Activated T-helper 2 cell treated with anti-CD3 and anti-CD28 coated beads, Interferon-gamma antibody, Interleukin-2, Interleukin-4, amounts not matched to agents 10 μg/mL and 5 μg/mL and 100 μg/mL, durations not matched to agents 14 hours and 24 hours and 36 hours (primary cell): ENCODE measurements around the gene ATP5PF. TPM values are rescaled to one million over a fixed set of nuclear protein-coding genes. Genes with fewer than 3 reads are reported as not detected.
"Not testable (repeated sequence)": the region's sequence is repeated elsewhere in the genome, so short reads cannot be mapped to it uniquely, and the experiment has no call there.

ENCODE experiments used
- DNase-seq: peaks from one replicate; pipeline ENCODE4 v3.0.0; 2021; ENCODE audit warnings: low spot score
- H3K27ac Mint-ChIP-seq: one replicate; pipeline ENCODE4 v1.8.0; 2021; ENCODE audit warnings: mixed read lengths
- H3K27me3 Mint-ChIP-seq: one replicate; pipeline ENCODE4 v1.8.0; 2021; ENCODE audit warnings: low read depth, mixed read lengths
- H3K36me3 Mint-ChIP-seq: one replicate; pipeline ENCODE4 v1.8.0; 2021; ENCODE audit warnings: low read depth, mixed read lengths
- H3K4me1 Mint-ChIP-seq: one replicate; pipeline ENCODE4 v1.8.0; 2021; ENCODE audit warnings: low read depth, mixed read lengths
- H3K4me3 Mint-ChIP-seq: one replicate; pipeline ENCODE4 v1.8.0; 2021; ENCODE audit warnings: low read depth, mild to moderate bottlenecking, moderate library complexity, mixed read lengths
- H3K9me3 Mint-ChIP-seq: one replicate; pipeline ENCODE4 v1.8.0; 2021; ENCODE audit warnings: mixed read lengths
- intact Hi-C: fragments of 100-400 bp; cut with micrococcal nuclease; formaldehyde crosslinking; loops from one replicate; pipeline ENCODE4 v1.15.1; 2023
- total RNA-seq: library from RNA; stranded (reverse); gene quantifications from 2 replicates; pipeline ENCODE4 v1.2.3, GENCODE V29; 2022

The ATP5PF gene
- total RNA-seq, 1 donor from 2014 or later = 163 TPM

DNA sequence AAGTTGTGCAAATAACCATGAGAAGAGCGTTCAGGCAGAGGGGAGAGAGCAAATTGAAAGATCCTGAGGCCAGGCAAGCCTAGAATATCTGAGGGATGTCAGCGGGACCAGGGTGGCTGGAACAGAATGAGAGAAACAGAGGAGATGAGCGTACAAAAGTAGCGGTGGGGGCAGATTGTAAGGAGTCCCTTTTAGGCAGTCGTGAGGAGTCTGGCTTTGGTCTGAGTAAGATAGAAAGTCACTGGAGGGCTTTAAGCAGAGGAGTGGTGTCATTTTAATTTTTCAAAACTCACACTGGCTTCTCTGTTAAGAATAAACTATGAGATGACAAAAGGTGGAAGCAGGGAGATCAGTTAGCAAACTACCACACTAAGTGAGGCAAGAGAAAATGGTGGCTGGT lies 24.2 kb downstream of the ATP5PF start:
- Mint-ChIP-seq H3K4me1 (peaks cover 3% of the 10 kb centered on the region), H3K27ac (no peak overlapping the region), H3K9me3 (no peaks in the 10 kb centered on the region), H3K27me3 (no peaks in the 10 kb centered on the region), H3K36me3 (no peaks in the 10 kb centered on the region), H3K4me3 (no peak overlapping the region)
- DNase-seq = no peak
- intact Hi-C loops = no loop called here

DNA sequence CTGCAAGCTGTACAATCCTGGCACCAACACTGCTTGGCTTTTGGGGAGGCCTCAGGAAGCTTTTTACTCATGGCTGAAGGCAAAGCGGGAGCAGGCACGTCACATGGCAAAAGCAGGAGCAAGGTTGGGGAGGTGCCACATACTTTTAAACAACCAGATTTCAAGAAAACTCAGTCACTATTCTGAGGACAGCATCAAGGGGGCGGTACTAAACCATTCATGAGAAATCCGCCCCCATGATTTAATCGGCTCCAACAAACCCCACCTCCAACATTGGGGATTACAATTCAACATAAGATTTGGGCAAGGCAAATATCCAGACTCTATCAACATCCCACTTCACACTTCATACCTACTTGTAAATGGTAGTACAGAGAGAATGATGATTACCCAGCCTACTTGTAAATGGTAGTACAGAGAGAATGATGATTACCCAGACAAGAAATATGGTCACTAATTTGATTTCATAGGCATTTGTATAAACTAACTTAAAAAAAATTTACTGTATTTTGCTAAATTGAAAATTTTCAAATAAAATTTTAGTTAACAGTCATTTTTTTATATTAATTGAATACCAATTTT lies 24.9 kb downstream of the ATP5PF start:
- Mint-ChIP-seq H3K27ac (no peak overlapping the region), H3K4me3 (no peak overlapping the region), H3K4me1 (peaks cover 3% of the 10 kb centered on the region), H3K9me3 (no peaks in the 10 kb centered on the region), H3K36me3 (no peaks in the 10 kb centered on the region), H3K27me3 (no peaks in the 10 kb centered on the region)
- intact Hi-C loops = loop anchor here (2.0 to 5.0 kb wide), 2 partner anchors 25 to 287 kb away; partner anchors contain the start of genes ATP5PF and GABPA
- DNase-seq = no peak

DNA sequence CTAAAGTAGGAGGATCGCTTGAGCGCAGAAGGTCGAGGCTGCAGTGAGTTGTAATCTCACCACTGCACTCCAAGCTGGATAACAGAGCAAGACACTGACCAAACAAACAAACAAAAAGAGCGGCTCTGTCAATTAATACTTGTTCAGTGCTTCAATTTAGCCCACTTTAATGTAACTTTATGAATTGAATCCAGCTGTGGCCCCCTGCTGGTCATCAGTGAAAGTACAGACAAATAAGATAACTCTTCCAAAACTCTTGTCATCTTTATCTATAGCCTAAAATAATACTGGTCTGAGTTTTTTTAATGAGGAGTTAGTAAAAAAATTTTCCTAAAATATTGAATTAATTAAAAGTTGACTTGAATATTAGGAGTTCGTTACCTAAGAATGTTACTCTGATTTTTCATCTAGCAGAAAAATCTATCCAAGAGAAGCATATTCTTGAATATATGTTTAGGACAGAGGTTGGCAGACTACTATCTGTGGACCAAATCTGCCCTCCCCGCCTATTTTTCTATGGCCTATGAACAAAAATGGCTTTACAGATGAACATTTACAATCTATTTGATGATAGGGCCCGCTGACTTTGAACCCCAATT lies 26.1 kb downstream of the ATP5PF start:
- no peaks in the 10 kb centered on the region for H3K27me3 Mint-ChIP-seq
- no peaks in the 10 kb centered on the region for H3K36me3 Mint-ChIP-seq
- H3K9me3 Mint-ChIP-seq = no peaks in the 10 kb centered on the region
- H3K4me3 Mint-ChIP-seq = no peak overlapping the region
- intact Hi-C loops = loop anchor here (1.0 to 5.0 kb wide), 3 partner anchors 26 to 286 kb away; partner anchors contain the start of genes ATP5PF and GABPA
- peaks cover 1% of the 10 kb centered on the region for H3K4me1 Mint-ChIP-seq
- no peak overlapping the region for H3K27ac Mint-ChIP-seq
- DNase-seq = peak; percentile 14

DNA sequence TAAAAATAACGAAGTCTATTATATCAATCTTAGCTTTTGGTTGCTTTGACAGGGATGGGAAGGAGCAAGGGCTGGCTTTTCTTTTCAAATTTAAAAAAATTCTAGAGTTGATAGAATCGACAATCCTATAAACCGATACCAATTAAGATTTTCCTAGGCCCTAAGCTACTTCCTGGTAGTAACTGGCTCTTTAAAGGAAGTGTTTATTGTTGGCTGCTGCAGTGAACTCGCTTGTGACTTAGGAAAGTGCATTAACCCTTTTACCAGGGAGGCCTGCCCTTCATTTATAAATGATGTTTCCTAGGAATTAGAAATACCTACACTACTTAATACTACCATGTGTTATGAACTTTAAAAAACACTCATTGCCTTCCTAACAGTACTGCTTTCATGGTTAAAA lies 33.2 kb downstream of the ATP5PF start:
- H3K36me3 Mint-ChIP-seq = no peaks in the 10 kb centered on the region
- no peak overlapping the region for H3K27ac Mint-ChIP-seq
- DNase-seq = no peak
- no peaks in the 10 kb centered on the region for H3K4me1 Mint-ChIP-seq
- no peaks in the 10 kb centered on the region for H3K9me3 Mint-ChIP-seq
- H3K4me3 Mint-ChIP-seq = no peak overlapping the region
- intact Hi-C loops = no loop called here
- no peaks in the 10 kb centered on the region for H3K27me3 Mint-ChIP-seq

DNA sequence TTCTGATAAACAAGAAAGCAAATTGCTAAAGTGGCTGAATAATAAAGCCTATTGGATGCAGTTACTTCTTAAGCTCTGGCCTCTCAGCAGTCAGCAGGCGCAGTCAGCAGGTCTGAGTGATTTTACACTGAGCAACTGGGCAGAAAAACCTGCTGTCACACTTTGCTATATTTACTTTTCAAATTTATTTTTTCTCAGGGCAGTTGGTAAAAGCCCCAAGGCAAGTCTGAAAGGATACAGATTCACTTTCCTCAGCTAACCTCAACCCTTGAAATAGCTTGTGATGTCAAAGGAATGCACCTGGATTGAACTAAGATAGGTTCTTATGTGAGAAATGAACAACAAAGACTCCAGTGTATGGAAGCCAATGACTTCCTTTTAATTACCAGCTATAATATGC lies 34.0 kb downstream of the ATP5PF start:
- H3K9me3 Mint-ChIP-seq = no peaks in the 10 kb centered on the region
- no peaks in the 10 kb centered on the region for H3K27me3 Mint-ChIP-seq
- no peaks in the 10 kb centered on the region for H3K4me1 Mint-ChIP-seq
- intact Hi-C loops = no loop called here
- no peaks in the 10 kb centered on the region for H3K36me3 Mint-ChIP-seq
- H3K4me3 Mint-ChIP-seq = no peak overlapping the region
- no peak for DNase-seq
- H3K27ac Mint-ChIP-seq = no peak overlapping the region

DNA sequence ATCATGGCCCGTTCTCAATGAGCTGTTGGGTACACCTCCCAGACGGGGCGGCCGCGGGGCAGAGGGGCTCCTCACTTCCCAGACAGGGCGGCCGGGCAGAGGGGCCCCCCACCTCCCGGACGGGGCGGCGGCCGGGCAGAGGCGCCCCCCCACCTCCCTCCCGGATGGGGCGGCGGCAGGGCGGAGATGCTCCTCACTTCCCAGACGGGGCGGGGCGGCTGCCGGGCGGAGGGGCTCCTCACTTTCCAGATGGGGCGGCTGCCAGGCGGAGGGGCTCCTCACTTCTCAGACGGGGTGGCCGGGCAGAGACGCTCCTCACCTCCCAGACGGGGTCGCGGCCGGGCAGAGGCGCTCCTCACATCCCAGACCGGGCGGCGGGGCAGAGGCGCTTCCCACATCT lies 39.2 kb downstream of the ATP5PF start:
- H3K27ac Mint-ChIP-seq, H3K4me1 Mint-ChIP-seq, H3K36me3 Mint-ChIP-seq, H3K27me3 Mint-ChIP-seq, H3K9me3 Mint-ChIP-seq, H3K4me3 Mint-ChIP-seq, DNase-seq, intact Hi-C loops: not testable (repeated sequence)

DNA sequence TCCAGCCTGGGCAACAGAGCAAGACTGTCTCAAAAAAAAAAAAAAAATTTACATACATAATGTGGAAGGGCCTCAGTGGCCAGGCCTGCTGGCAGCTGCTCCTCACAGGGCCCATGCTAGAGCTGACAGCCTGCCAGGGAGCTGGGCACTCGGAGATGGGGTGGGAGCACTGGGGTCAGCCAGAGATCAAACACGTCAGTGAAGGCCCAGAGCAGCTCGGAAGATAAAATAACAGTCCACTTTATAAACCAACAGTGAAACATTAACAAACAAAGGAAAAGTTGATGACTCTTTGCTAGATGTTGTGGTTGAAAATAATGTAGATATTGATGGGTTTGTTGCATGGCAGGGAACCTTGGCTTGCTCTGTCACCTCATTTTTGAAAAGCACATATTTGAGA lies 42.7 kb downstream of the ATP5PF start:
- Mint-ChIP-seq H3K4me1 (no peaks in the 10 kb centered on the region), H3K27ac (no peak overlapping the region), H3K9me3 (no peaks in the 10 kb centered on the region), H3K36me3 (no peaks in the 10 kb centered on the region), H3K4me3 (no peak overlapping the region), H3K27me3 (no peaks in the 10 kb centered on the region)
- intact Hi-C loops = no loop called here
- no peak for DNase-seq

DNA sequence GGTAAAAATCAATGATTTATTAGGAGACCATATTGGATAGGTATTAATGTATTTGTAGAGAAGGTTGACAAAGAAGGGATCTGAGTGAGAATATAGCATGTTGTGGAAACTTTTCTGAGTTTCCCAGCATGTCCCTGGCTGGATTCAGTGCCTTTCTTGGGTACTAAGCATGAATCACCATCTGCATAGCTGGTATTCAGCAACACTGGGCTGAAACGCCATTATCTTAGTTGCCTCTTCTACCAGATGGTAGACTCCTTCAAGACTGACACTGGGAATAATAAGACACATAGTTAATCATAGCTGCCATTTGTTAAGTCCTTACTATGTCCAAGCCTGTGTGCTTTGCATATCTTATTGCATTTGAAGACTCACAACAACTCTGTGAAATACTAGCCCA lies 45.5 kb downstream of the ATP5PF start:
- no peak for DNase-seq
- H3K4me1 Mint-ChIP-seq = no peaks in the 10 kb centered on the region
- no peak overlapping the region for H3K27ac Mint-ChIP-seq
- no peaks in the 10 kb centered on the region for H3K9me3 Mint-ChIP-seq
- H3K27me3 Mint-ChIP-seq = peaks cover 8% of the 10 kb centered on the region
- intact Hi-C loops = no loop called here
- no peaks in the 10 kb centered on the region for H3K36me3 Mint-ChIP-seq
- H3K4me3 Mint-ChIP-seq = no peak overlapping the region

DNA sequence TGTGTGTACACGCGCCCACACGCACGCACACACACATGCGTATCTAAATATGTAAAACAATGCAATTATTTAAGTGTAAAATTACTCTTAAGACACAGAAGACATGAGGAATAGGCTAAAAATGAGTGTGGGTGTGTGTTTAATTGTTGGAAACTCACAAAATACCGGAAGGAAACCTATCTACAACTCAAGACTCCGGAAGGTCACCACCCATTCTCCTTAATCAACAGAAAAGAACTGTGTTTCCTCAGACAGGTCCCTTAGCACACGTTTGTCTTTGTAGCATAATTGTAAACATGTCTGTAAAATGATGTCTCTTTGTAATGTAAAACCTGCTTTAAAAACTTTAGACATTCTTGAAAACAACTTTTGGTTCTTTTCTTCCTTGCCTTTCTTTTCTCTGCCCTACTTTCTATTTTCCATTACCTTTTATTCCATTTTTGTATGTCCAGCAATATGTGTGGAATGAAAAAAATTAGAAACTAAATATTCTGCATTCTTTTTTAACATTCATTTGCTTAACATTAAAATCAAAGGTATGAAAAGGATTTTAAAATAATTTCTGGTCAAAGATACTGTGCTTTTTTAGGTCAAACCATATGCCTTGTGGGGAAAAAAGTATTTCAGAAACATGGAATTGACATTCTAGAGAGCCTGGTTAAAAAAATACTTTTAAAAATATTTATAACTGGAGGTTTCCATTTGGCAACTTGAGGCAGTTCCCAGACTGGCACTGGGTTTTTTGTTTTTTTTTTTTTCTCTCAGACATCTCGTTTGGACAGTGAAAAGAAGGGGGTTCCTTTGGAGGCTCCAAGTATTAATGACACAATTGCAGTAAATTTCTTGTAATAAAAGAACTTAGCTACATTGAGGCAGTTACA lies 46.2 kb downstream of the ATP5PF start:
- peaks cover 9% of the 10 kb centered on the region for H3K27me3 Mint-ChIP-seq
- no peak for DNase-seq
- H3K4me1 Mint-ChIP-seq = no peaks in the 10 kb centered on the region
- intact Hi-C loops = no loop called here
- no peaks in the 10 kb centered on the region for H3K36me3 Mint-ChIP-seq
- H3K4me3 Mint-ChIP-seq = no peak overlapping the region
- H3K9me3 Mint-ChIP-seq = no peaks in the 10 kb centered on the region
- no peak overlapping the region for H3K27ac Mint-ChIP-seq

DNA sequence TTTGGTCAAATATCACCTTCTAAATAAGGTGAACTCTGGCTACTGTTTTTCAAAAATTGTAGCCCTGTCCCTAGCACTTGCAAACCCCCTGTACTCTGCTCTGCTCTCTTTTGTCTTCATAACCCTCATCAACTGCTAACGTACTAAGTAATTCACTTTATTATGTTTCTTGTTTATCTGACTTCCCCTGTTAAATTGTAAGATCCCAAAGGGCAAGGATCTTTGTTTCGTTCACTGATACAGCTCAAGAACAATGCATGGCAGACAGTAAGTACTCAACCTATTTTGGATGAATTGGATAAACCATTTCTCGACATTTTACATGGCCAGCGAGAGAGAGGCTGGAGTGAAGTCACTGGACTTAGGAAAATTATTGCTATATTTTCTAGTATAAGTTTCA lies 46.9 kb downstream of the ATP5PF start:
- intact Hi-C loops = no loop called here
- no peak for DNase-seq
- H3K9me3 Mint-ChIP-seq = no peaks in the 10 kb centered on the region
- H3K27me3 Mint-ChIP-seq = peaks cover 9% of the 10 kb centered on the region
- H3K4me1 Mint-ChIP-seq = no peaks in the 10 kb centered on the region
- no peak overlapping the region for H3K27ac Mint-ChIP-seq
- no peaks in the 10 kb centered on the region for H3K36me3 Mint-ChIP-seq
- no peak overlapping the region for H3K4me3 Mint-ChIP-seq

DNA sequence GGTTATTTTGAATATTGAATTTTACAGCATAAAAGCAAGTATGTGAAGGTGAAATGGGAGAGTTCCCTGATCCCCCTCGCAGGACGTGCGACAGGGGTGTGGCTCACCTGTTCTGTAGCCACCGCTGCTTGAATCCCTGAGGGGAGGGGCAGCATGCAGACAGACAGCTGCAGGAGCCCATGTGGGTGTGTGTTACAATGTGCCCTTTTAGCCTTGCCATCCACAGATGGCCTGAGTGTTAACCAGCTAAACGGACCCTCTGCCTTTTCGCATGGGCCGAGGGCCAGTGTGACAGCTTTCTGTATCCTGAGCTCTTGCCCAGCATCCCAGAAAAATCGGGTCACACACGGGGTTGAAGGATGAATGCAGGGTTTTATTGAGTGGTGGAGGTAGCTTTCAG lies 52.3 kb downstream of the ATP5PF start:
- intact Hi-C loops = no loop called here
- Mint-ChIP-seq H3K27ac (no peak overlapping the region), H3K27me3 (peaks cover 15% of the 10 kb centered on the region), H3K4me3 (no peak overlapping the region), H3K9me3 (no peaks in the 10 kb centered on the region), H3K4me1 (no peaks in the 10 kb centered on the region), H3K36me3 (no peaks in the 10 kb centered on the region)
- DNase-seq = no peak

DNA sequence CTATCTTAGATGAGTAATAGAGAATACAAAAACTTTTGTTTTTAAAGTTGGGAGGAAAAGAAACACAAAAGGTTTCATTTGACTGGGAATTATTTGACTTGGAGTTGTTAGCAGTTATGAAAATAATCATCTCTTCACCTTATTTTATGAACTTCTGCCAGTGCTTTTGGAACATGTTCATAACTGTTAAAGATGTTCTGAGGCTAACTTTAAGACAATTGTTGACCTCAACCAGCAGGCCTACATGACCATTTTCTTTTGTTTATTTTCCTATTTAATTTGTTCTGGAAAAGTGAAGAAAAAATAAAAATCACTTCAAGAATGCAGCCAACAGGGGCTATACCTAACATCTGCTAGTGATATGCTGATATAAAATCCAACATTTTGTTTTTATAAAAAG lies 58.3 kb downstream of the ATP5PF start:
- no peaks in the 10 kb centered on the region for H3K9me3 Mint-ChIP-seq
- no peak overlapping the region for H3K27ac Mint-ChIP-seq
- intact Hi-C loops = no loop called here
- H3K36me3 Mint-ChIP-seq = no peaks in the 10 kb centered on the region
- H3K27me3 Mint-ChIP-seq = peaks cover 6% of the 10 kb centered on the region
- H3K4me1 Mint-ChIP-seq = no peaks in the 10 kb centered on the region
- DNase-seq = no peak
- no peak overlapping the region for H3K4me3 Mint-ChIP-seq
